HG03342 (cell line): ENCODE measurements around the gene SIK3.
"Not testable (repeated sequence)": the region's sequence is repeated elsewhere in the genome, so short reads cannot be mapped to it uniquely, and the experiment has no call there.

ENCODE experiments used
- ATAC-seq: cut with Tn5 transposase; IDR thresholded peaks from one replicate; pipeline ENCODE4 v1.9.1; 2021; ENCODE audit warnings: mild to moderate bottlenecking, moderate library complexity; ENCODE audit not compliant: unreplicated experiment

SIK3 gene

GRCh38 chr11:116849060-116849459 is 249.2 kb downstream of the SIK3 start:
- ATAC-seq, result no peak

- no peak for ATAC-seq
Measured at GRCh38 chr11:116847612-116848011, 250.6 kb downstream of the SIK3 start.

GRCh38 chr11:116844722-116845121 is 253.5 kb downstream of the SIK3 start:
- no peak for ATAC-seq

GRCh38 chr11:116843661-116844060 is 254.6 kb downstream of the SIK3 start:
- ATAC-seq, result no peak

GRCh38 chr11:116842909-116843308 is 255.3 kb downstream of the SIK3 start:
- no peak for ATAC-seq

- no peak for ATAC-seq
Measured at GRCh38 chr11:116842117-116842516, 256.1 kb downstream of the SIK3 start.

- no peak for ATAC-seq
Measured at GRCh38 chr11:116840746-116841296, 257.4 kb downstream of the SIK3 start.

- no peak for ATAC-seq
Measured at GRCh38 chr11:116840224-116840745, 257.9 kb downstream of the SIK3 start.

- ATAC-seq, result no peak
Measured at GRCh38 chr11:116838321-116839084, 259.7 kb downstream of the SIK3 start.

GRCh38 chr11:116837231-116838091 is 260.8 kb downstream of the SIK3 start, which contains the start of gene APOA1:
Gene APOA1, minus strand, starts transcription at chr11:116837622. Its CDS starts 235 bp downstream, at chr11:116837387.
- no peak for ATAC-seq

- ATAC-seq, result no peak
Measured at GRCh38 chr11:116836632-116836991, 261.6 kb downstream of the SIK3 start.

- ATAC-seq, result peak; percentile 84
Measured at GRCh38 chr11:116835791-116836631, 262.2 kb downstream of the SIK3 start.

GRCh38 chr11:116835042-116835772 is 263.0 kb downstream of the SIK3 start:
- ATAC-seq, result no peak

GRCh38 chr11:116834535-116835041 is 263.6 kb downstream of the SIK3 start:
- ATAC-seq, result not testable (repeated sequence)

GRCh38 chr11:116833816-116834534 is 264.3 kb downstream of the SIK3 start:
- no peak for ATAC-seq

GRCh38 chr11:116833491-116833815 is 264.8 kb downstream of the SIK3 start:
- no peak for ATAC-seq

- ATAC-seq, result no peak
Measured at GRCh38 chr11:116832350-116833290, 265.6 kb downstream of the SIK3 start.

- no peak for ATAC-seq
Measured at GRCh38 chr11:116831790-116832349, 266.4 kb downstream of the SIK3 start.
